Lung (tissue), 12 donors: Measurements from ENCODE around the gene TPRN. TPM values are rescaled to one million over a fixed set of nuclear protein-coding genes. Genes with fewer than 3 reads are reported as not detected.

ENCODE experiments used
- ATAC-seq: fragments of 200-7000 bp; cut with Tn5 transposase; one replicate; pipeline ENCODE4 v1.9.1; 2020; ENCODE audit warnings: moderate number of reproducible peaks; ENCODE audit not compliant: insufficient read depth, low FRiP score
- DNase-seq, 3 donors: peaks; one replicate each; pipeline ENCODE4 v3.0.0-alpha.2; 2013 to 2017
- H3K27ac ChIP-seq, 2 donors: one replicate each; pipeline ENCODE4 v1.5.1; 2013; ENCODE audit warnings: mild to moderate bottlenecking in 2 of 2, moderate library complexity in 2 of 2, control low read depth in 1 of 2, inconsistent platforms in 1 of 2, low read depth in 1 of 2, low read length in 1 of 2
- H3K27me3 ChIP-seq, 3 donors: one replicate each; pipeline ENCODE4 v1.5.1; 2013; ENCODE audit warnings: low read length in 2 of 3; ENCODE audit not compliant: control insufficient read depth in 3 of 3, insufficient read depth in 3 of 3
- H3K36me3 ChIP-seq, 4 donors: one replicate each; pipeline ENCODE4 v1.5.1; 2013; ENCODE audit warnings: low read length in 4 of 4, mild to moderate bottlenecking in 1 of 4, moderate library complexity in 1 of 4; ENCODE audit not compliant: control insufficient read depth in 4 of 4, insufficient read depth in 4 of 4
- H3K4me1 ChIP-seq, 5 donors: one replicate each; pipeline ENCODE4 v1.5.1; 2013; ENCODE audit warnings: low read length in 5 of 5, mild to moderate bottlenecking in 2 of 5, moderate library complexity in 1 of 5; ENCODE audit not compliant: control insufficient read depth in 5 of 5, insufficient read depth in 5 of 5
- H3K4me3 ChIP-seq: one replicate; pipeline ENCODE4 v1.5.1; 2013; ENCODE audit warnings: mild to moderate bottlenecking, control low read depth, moderate library complexity
- H3K9ac ChIP-seq, 2 donors: one replicate each; pipeline ENCODE4 v1.5.1; 2013; ENCODE audit warnings: low read length in 2 of 2, control low read depth in 1 of 2; ENCODE audit not compliant: insufficient read depth in 1 of 2
- H3K9me3 ChIP-seq, 4 donors: one replicate each; pipeline ENCODE4 v1.5.1; 2013; ENCODE audit warnings: low read length in 3 of 4, mild to moderate bottlenecking in 1 of 4, moderate library complexity in 1 of 4; ENCODE audit not compliant: control insufficient read depth in 4 of 4, insufficient read depth in 3 of 4
- CTCF ChIP-seq: IDR thresholded peaks from 2 replicates; pipeline ENCODE4 v1.5.1; 2012; ENCODE audit warnings: mild to moderate bottlenecking; ENCODE audit errors: control extremely low read depth, extremely low read depth
- WGBS, 2 donors: extraction: QIAGEN DNeasy Blood & Tissue Kit; methylation state at CpG; one replicate each; pipeline ENCODE4 v1.1.7; 2013; 5-methylcytosine and 5-hydroxymethylcytosine counted together
- polyA plus RNA-seq, 2 donors: library from polyadenylated mRNA; stranded (reverse); fragments of 200-250 nt; gene quantifications; one replicate each; pipeline ENCODE4 v1.2.1, GENCODE V29; 2013
- total RNA-seq, 2 donors: library from RNA; depleted of rRNA in 1 of 2; stranded (reverse); fragments of >200 nt in 1 of 2; gene quantifications; one replicate each; pipeline ENCODE4 v1.2.1, GENCODE V29; 2014 to 2021
- donor health status: control.
- donor health status: control.
- donor health status: Bipolar disorder and iron deficiency.
- donor health status: healthy.
- donor health status: DM: yes; HTN: yes; CAD: no.

TPRN gene
- total and polyA plus RNA-seq, 4 donors: 8.9 to 30.6 (median 15.5) TPM

GRCh38 chr9:137224830-137225694, 24.5 kb upstream of the TPRN start, which contains the start of gene CYSRT1:
TSS of gene CYSRT1 (plus strand) at chr9:137225174. CDS start at chr9:137225622, 448 bp downstream.
- peak within 1 kb of the TSS; percentile 49 to 80 for H3K9ac ChIP-seq
- peak within 1 kb of the TSS; percentile 93 to 96 for H3K27ac ChIP-seq
- no peaks in the 10 kb centered on the region for H3K27me3 ChIP-seq
- H3K4me1 ChIP-seq: peaks cover 0 to 11% (median 9%) of the 10 kb centered on the region in 5 donors
- ATAC-seq: no peak
- H3K36me3 ChIP-seq: no peaks in the 10 kb centered on the region
- no peak for DNase-seq
- TF ChIP-seq CTCF: no peak
- H3K4me3 ChIP-seq: peak within 1 kb of the TSS; percentile 73
- peaks cover 0 to 3% (median 0%) of the 10 kb centered on the region in 4 donors for H3K9me3 ChIP-seq
- WGBS, 2 donors: 53 to 54% methylated on average over 18 to 23 of the region's 23 CpGs

GRCh38 chr9:137223078-137223970, 22.8 kb upstream of the TPRN start:
- Histone ChIP-seq H3K4me3 (peak overlapping the region; percentile 73), H3K4me1 (peaks cover 0 to 14% (median 7%) of the 10 kb centered on the region in 5 donors), H3K9ac (peak overlapping the region in 1 of 2 donors; percentile 80), H3K9me3 (peaks cover 0 to 1% (median 0%) of the 10 kb centered on the region in 4 donors), H3K36me3 (no peaks in the 10 kb centered on the region), H3K27me3 (no peaks in the 10 kb centered on the region), H3K27ac (peak overlapping the region; percentile 93 to 96)
- ATAC-seq (peak; percentile 94), DNase-seq (peak; percentile 97 to 98 (median 97))
- 0 to 1% methylated on average over 60 to 63 of the region's 63 CpGs for WGBS, 2 donors
- no peak for TF ChIP-seq CTCF

DNA sequence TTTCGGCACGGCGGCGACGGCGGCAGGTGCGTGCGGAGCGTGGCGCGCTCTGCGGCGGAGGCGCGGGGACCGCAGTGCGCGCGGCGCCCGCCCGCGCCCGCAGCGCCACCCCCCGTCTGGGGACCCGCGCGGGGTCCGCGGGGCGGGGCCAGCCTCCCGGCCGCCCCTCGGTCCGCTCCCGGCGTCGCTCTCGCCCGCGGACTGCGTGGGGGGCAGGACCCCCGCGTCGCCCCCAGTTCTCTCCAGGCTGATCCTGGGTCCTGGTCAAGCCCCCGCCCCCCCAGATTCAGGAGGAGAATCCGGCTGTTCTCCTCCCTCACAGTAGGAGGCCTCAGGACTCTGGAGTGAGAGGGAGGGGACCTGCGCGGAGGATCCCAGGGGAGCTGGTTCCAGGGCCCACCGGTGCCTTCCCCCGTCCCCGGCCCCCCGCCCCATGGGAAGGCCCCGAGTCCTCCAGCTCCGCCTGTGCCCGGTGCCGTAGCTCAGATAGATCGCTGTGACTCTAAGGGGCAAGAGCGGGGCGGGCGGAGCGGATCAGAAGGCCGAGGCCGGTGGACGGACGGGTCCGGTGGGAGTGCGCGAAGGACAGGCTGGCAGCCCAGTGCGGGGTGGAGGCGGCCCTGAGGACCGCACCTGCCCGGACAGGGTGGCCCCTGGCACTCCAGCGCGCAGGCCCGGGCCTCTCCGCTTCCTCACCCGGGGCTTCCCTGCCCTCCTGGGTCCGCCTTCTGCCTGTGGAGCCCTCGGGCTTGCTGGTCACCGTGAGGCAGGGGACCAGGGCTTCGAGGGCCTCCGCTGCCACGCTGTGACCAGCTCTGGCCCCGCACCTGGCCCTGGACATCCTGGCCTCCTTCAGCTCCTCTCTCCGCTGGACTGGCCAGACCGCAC, 21.9 kb upstream of the TPRN start, which contains the start of gene RNF208:
Gene RNF208 (minus strand): TSS at position 51 of the 888 bp plus-strand sequence. CDS start 1,028 bp downstream, outside the sequence.
- WGBS, 2 donors: 3 to 4% methylated on average over 62 to 88 of the region's 88 CpGs
- Histone ChIP-seq H3K4me3 (peak within 1 kb of the TSS; percentile 49), H3K27me3 (no peaks in the 10 kb centered on the region), H3K36me3 (no peaks in the 10 kb centered on the region), H3K4me1 (peaks cover 0 to 19% (median 5%) of the 10 kb centered on the region in 5 donors), H3K27ac (peak within 1 kb of the TSS; percentile 74 to 76), H3K9ac (no peak within 1 kb of the TSS), H3K9me3 (no peaks in the 10 kb centered on the region)
- TF ChIP-seq CTCF: no peak
- ATAC-seq (no peak), DNase-seq (no peak)
